ENCODE measurements around the gene ATF7IP. TPM values are rescaled to one million over a fixed set of nuclear protein-coding genes. Genes with fewer than 3 reads are reported as not detected.

The ATF7IP gene
- total RNA-seq, 1 experiment from 2014 or later, result 172 TPM

- DNase-seq, result no peak
- H2BK15ac ChIP-seq (ENCODE audit: low read depth, low read length), result no peak overlapping the region
- H4K5ac ChIP-seq (ENCODE audit: insufficient read length, low read depth, low read length), result no peak overlapping the region
- no peak overlapping the region for H4K91ac ChIP-seq (ENCODE audit: insufficient read length, low read depth, low read length)
- Mint-ChIP-seq H3K9me3 (peaks cover 21 to 25% of the 10 kb centered on the region in 2 experiments), H3K4me3 (no peak overlapping the region), H3K27me3 (ENCODE audit: low read depth) (peaks cover 4% of the 10 kb centered on the region), H3K36me3 (ENCODE audit: insufficient read depth in 1 of 3, low read depth in 3 of 3) (peaks cover 13 to 22% (median 17%) of the 10 kb centered on the region in 3 experiments), H3K4me1 (no peaks in the 10 kb centered on the region), H3K27ac (no peak overlapping the region)
- H3K27me3 ChIP-seq (ENCODE audit: insufficient read depth, low read length), result no peaks in the 10 kb centered on the region
- H4K8ac ChIP-seq (replicated peaks; ENCODE audit: insufficient read length, low read depth, low read length), result no peak overlapping the region
- H3K56ac ChIP-seq (ENCODE audit: insufficient read length, low read depth, low read length), result no peak overlapping the region
- TF ChIP-seq, protein P1, sequence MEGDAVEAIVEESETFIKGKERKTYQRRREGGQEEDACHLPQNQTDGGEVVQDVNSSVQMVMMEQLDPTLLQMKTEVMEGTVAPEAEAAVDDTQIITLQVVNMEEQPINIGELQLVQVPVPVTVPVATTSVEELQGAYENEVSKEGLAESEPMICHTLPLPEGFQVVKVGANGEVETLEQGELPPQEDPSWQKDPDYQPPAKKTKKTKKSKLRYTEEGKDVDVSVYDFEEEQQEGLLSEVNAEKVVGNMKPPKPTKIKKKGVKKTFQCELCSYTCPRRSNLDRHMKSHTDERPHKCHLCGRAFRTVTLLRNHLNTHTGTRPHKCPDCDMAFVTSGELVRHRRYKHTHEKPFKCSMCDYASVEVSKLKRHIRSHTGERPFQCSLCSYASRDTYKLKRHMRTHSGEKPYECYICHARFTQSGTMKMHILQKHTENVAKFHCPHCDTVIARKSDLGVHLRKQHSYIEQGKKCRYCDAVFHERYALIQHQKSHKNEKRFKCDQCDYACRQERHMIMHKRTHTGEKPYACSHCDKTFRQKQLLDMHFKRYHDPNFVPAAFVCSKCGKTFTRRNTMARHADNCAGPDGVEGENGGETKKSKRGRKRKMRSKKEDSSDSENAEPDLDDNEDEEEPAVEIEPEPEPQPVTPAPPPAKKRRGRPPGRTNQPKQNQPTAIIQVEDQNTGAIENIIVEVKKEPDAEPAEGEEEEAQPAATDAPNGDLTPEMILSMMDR (conservative IDR thresholded peaks at IDR 0.05), result no peak
- H3K4ac ChIP-seq (ENCODE audit: low read depth, low read length), result no peak overlapping the region
- no peaks in the 10 kb centered on the region for H3K79me2 ChIP-seq (ENCODE audit: insufficient read depth, low read length)
- no peak overlapping the region for H2AK5ac ChIP-seq (ENCODE audit: insufficient read length, low read length)
- H3K4me2 ChIP-seq (ENCODE audit: insufficient read depth, insufficient read length, low read length), result no peak overlapping the region
- H3K79me1 ChIP-seq (ENCODE audit: insufficient read depth, low read depth, low read length, poor library complexity, severe bottlenecking), result no peaks in the 10 kb centered on the region
- no peak overlapping the region for H3K23ac ChIP-seq (ENCODE audit: insufficient read length, low read depth, low read length)
- no peak overlapping the region for H2BK12ac ChIP-seq (ENCODE audit: insufficient read length, low read depth, low read length)
- no peak overlapping the region for H2BK5ac ChIP-seq (ENCODE audit: insufficient read length, low read length)
- no peak overlapping the region for H3T11ph ChIP-seq (ENCODE audit: low read length)
- WGBS (ENCODE audit: extremely low coverage, insufficient read length, low lambda C conversion rate), result no CpG with 5 or more reads among the region's 1 CpG
- H3K9ac ChIP-seq (ENCODE audit: extremely low read depth, insufficient read length, low read length), result no peak overlapping the region
- H2BK20ac ChIP-seq (ENCODE audit: low read depth, low read length, poor library complexity, severe bottlenecking), result no peak overlapping the region
- H3K14ac ChIP-seq (ENCODE audit: insufficient read depth, low read length), result no peak overlapping the region
- no peaks in the 10 kb centered on the region for H4K20me1 ChIP-seq (ENCODE audit: control insufficient read depth, insufficient read depth, insufficient read length)
- H3K23me2 ChIP-seq (ENCODE audit: insufficient read length, low read depth, low read length, poor library complexity, severe bottlenecking), result no peaks in the 10 kb centered on the region
- no peak overlapping the region for H3K18ac ChIP-seq (ENCODE audit: insufficient read length, low read depth, low read length)
- no peaks in the 10 kb centered on the region for H3K4me1 ChIP-seq (ENCODE audit: insufficient read depth, low read length)
- no peak overlapping the region for H2BK120ac ChIP-seq (ENCODE audit: low read depth, low read length, poor library complexity, severe bottlenecking)
- H2AFZ ChIP-seq (ENCODE audit: low read length), result no peak overlapping the region
- H3K9me3 ChIP-seq (ENCODE audit: control insufficient read depth, low read depth, low read length), result peaks cover 4% of the 10 kb centered on the region
- no peak overlapping the region for H3K27ac ChIP-seq (ENCODE audit: insufficient read length, low read depth, low read length)
Observed at GRCh38 chr12:14357486-14357885, 8.0 kb upstream of the ATF7IP start.
